T-helper 2 cell treated with Interferon-gamma antibody and Interleukin-4, amounts not matched to agents 5 μg/mL and 100 μg/mL, for 36 hours (primary cell): ENCODE results near the gene KRT86.
"Not testable (repeated sequence)": the region's sequence is repeated elsewhere in the genome, so short reads cannot be mapped to it uniquely, and the experiment has no call there.

Source experiments
- DNase-seq: peaks from one replicate; pipeline ENCODE4 v3.0.0; 2021; ENCODE audit warnings: low spot score
- H3K27ac Mint-ChIP-seq: one replicate; pipeline ENCODE4 v1.8.0; 2021; ENCODE audit warnings: mild to moderate bottlenecking, mixed read lengths
- H3K27me3 Mint-ChIP-seq: one replicate; pipeline ENCODE4 v1.8.0; 2021; ENCODE audit warnings: low read depth, mixed read lengths
- H3K36me3 Mint-ChIP-seq: one replicate; pipeline ENCODE4 v1.8.0; 2021; ENCODE audit warnings: low read depth, mixed read lengths
- H3K4me1 Mint-ChIP-seq: one replicate; pipeline ENCODE4 v1.8.0; 2021; ENCODE audit warnings: low read depth, mixed read lengths
- H3K4me3 Mint-ChIP-seq: one replicate; pipeline ENCODE4 v1.8.0; 2022; ENCODE audit warnings: mild to moderate bottlenecking, moderate library complexity, mixed read lengths
- H3K9me3 Mint-ChIP-seq: one replicate; pipeline ENCODE4 v1.8.0; 2021; ENCODE audit warnings: mixed read lengths

The KRT86 gene

DNA sequence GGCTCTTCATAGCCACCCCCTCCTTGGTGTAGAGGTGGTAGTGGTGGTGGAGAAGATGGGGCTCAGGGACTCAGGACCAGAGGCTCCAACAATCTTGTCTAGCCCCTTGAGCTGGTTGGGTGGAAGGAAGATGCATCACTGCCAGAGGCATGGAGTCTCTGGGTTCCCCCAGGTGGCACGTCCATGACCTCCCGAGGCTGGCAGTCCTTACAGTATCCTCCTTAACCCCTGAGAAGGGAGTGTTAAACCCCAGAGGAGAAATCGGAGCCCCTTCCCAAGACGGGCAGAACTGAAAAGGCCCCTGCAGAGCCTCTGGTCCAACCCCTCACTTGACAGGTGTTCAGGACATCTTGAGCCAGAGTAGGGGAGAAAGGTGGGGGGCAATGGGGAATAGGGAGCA, 37.6 kb downstream of the KRT86 start:
- no peak overlapping the region for H3K27ac Mint-ChIP-seq
- H3K4me1 Mint-ChIP-seq = peaks cover 4% of the 10 kb centered on the region
- H3K9me3 Mint-ChIP-seq = no peaks in the 10 kb centered on the region
- no peak overlapping the region for H3K4me3 Mint-ChIP-seq
- no peak for DNase-seq
- no peaks in the 10 kb centered on the region for H3K36me3 Mint-ChIP-seq
- H3K27me3 Mint-ChIP-seq = peaks cover 46% of the 10 kb centered on the region

DNA sequence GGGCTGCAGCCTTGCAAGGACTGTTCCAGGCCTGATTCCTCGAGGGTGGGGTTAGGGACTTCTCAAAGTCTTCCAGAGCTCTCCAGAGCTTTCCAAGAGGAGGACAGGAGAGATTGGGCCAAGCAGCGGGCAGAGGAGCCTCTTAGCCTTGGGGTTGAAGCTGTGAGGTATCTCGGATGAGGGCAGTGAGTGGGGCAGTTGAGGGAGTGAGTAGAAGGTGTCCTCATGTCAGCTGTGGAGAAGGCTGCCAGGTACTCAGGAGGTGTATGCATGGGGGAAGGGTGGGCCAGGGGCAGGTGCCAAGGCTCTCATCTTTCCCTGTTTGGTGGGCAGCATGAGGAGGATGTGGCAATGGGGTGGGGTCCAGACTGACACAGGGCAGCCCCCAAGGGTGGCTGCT, 39.0 kb downstream of the KRT86 start:
- DNase-seq = no peak
- H3K9me3 Mint-ChIP-seq = no peaks in the 10 kb centered on the region
- H3K27ac Mint-ChIP-seq = no peak overlapping the region
- H3K4me1 Mint-ChIP-seq = peaks cover 4% of the 10 kb centered on the region
- no peak overlapping the region for H3K4me3 Mint-ChIP-seq
- peaks cover 37% of the 10 kb centered on the region for H3K27me3 Mint-ChIP-seq
- no peaks in the 10 kb centered on the region for H3K36me3 Mint-ChIP-seq

GRCh38 chr12:52313926-52314325, 39.5 kb downstream of the KRT86 start:
- Mint-ChIP-seq H3K9me3 (no peaks in the 10 kb centered on the region), H3K27me3 (peaks cover 34% of the 10 kb centered on the region), H3K4me1 (peaks cover under 1% of the 10 kb centered on the region), H3K36me3 (no peaks in the 10 kb centered on the region), H3K4me3 (no peak overlapping the region), H3K27ac (no peak overlapping the region)
- DNase-seq = no peak

- no peak overlapping the region for H3K4me3 Mint-ChIP-seq
- DNase-seq = no peak
- peaks cover 29% of the 10 kb centered on the region for H3K27me3 Mint-ChIP-seq
- no peaks in the 10 kb centered on the region for H3K36me3 Mint-ChIP-seq
- H3K4me1 Mint-ChIP-seq = no peaks in the 10 kb centered on the region
- no peak overlapping the region for H3K27ac Mint-ChIP-seq
- H3K9me3 Mint-ChIP-seq = no peaks in the 10 kb centered on the region
Measured at GRCh38 chr12:52314511-52314910, 40.1 kb downstream of the KRT86 start.

DNA sequence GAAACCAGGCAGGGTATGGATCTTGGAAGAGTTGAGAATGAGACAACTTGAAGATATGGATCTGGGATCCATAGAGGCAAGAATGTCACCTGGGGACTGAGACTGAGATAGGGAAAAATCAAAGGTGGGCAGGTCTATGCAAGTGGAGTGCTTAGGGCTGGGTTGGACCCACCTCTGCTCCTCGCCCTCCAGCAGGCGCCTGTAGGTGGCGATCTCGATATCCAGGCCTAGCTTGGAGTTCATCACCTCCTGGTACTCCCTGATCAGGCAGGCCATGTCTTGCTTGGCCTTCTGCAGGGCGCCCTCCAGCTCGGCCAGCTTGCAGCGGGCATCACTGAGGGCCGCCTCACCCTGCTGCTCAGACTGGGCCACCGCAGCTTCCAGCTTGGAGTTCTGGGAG, 41.3 kb downstream of the KRT86 start:
- H3K27me3 Mint-ChIP-seq = peaks cover 26% of the 10 kb centered on the region
- H3K36me3 Mint-ChIP-seq, H3K27ac Mint-ChIP-seq, DNase-seq, H3K4me1 Mint-ChIP-seq, H3K9me3 Mint-ChIP-seq, H3K4me3 Mint-ChIP-seq: not testable (repeated sequence)

DNA sequence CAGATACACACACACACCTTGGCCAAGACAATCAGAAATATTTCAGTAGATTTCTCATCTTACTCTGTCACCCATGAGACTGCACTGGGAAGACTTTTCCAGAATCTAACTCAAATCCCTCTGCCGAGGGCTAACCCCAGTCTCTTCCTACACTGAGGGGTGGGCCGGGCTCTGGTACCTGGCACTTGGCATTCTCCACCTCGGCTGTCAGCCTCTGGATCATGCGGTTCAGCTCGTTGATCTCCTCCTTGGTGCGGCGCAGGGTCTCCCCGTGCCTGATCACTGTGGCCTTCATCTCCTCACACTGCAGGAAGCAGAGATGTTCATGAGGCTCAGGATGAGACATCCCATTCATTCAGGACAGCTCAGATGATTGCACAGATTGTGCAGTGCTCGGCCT, 41.8 kb downstream of the KRT86 start:
- Mint-ChIP-seq H3K36me3 (no peaks in the 10 kb centered on the region), H3K27ac (no peak overlapping the region), H3K4me1 (no peaks in the 10 kb centered on the region), H3K27me3 (peaks cover 25% of the 10 kb centered on the region), H3K9me3 (no peaks in the 10 kb centered on the region), H3K4me3 (no peak overlapping the region)
- no peak for DNase-seq

DNA sequence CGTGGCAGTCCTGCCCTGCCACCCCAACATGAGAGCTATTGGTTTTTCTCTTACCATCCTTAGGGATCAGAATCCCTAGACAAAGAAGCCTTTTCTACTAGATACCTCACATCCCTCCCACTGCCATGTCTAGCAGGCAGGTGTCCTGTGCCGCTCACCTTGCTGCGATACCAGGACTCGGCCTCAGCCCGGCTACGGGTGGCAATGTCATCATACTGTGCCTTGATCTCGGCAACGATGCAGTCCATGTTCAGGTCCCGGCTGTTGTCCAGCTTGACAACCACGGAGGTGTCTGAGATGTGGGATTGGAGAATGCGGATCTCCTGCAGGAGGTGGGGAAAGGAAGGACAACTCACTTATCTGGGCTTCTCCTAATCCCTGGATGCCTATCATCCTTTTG, 42.3 kb downstream of the KRT86 start:
- Mint-ChIP-seq H3K27me3 (peaks cover 26% of the 10 kb centered on the region), H3K9me3 (no peaks in the 10 kb centered on the region), H3K4me1 (no peaks in the 10 kb centered on the region), H3K36me3 (no peaks in the 10 kb centered on the region), H3K4me3 (no peak overlapping the region), H3K27ac (no peak overlapping the region)
- DNase-seq = no peak

GRCh38 chr12:52317468-52318052, 43.1 kb downstream of the KRT86 start:
- DNase-seq = no peak
- no peak overlapping the region for H3K4me3 Mint-ChIP-seq
- no peaks in the 10 kb centered on the region for H3K9me3 Mint-ChIP-seq
- H3K27me3 Mint-ChIP-seq = peaks cover 26% of the 10 kb centered on the region
- no peak overlapping the region for H3K27ac Mint-ChIP-seq
- no peaks in the 10 kb centered on the region for H3K36me3 Mint-ChIP-seq
- H3K4me1 Mint-ChIP-seq = no peaks in the 10 kb centered on the region

DNA sequence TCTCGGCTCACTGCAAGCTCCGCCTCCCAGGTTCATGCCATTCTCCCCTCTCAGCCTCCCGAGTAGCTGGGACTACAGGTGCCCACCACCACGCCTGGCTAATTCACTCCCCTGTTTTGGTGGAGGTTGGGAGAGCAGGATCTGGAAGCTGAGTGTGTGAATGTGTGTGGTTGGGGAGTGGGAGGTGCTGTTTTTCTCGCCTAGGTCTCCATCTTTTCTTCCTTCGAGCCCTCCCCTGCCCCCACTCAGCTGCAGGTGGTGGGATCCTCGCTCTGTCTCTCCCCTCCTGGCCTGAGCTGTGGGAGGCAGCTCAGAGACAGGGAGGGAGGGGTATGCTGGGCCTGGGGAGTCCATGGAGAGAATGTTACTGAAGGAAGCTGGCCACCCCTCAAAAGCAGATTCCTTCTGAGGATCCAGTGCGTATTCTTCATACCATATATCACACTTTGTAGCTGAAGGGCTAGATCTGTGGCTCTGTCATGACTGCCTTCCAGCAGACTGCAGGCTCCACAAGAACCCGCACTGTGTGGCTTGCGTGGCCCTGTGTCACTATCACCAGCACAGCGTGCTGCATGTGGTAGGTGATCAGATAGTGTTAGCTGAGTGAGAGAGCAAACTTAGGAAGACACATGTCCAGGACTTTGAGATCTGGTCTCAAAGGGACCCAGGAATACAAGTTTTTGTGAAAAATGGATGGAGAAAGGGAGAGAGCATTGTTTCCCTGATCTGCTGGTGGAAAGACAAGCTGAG, 44.0 kb downstream of the KRT86 start:
- DNase-seq = no peak
- Mint-ChIP-seq H3K36me3 (no peaks in the 10 kb centered on the region), H3K9me3 (no peaks in the 10 kb centered on the region), H3K4me1 (no peaks in the 10 kb centered on the region), H3K27me3 (peaks cover 26% of the 10 kb centered on the region), H3K4me3 (no peak overlapping the region), H3K27ac (no peak overlapping the region)

- H3K9me3 Mint-ChIP-seq = no peaks in the 10 kb centered on the region
- H3K36me3 Mint-ChIP-seq = no peaks in the 10 kb centered on the region
- no peak overlapping the region for H3K27ac Mint-ChIP-seq
- H3K4me1 Mint-ChIP-seq = no peaks in the 10 kb centered on the region
- H3K27me3 Mint-ChIP-seq = peaks cover 23% of the 10 kb centered on the region
- H3K4me3 Mint-ChIP-seq = no peak overlapping the region
- DNase-seq = no peak
Measured at GRCh38 chr12:52319097-52319496, 44.7 kb downstream of the KRT86 start.

DNA sequence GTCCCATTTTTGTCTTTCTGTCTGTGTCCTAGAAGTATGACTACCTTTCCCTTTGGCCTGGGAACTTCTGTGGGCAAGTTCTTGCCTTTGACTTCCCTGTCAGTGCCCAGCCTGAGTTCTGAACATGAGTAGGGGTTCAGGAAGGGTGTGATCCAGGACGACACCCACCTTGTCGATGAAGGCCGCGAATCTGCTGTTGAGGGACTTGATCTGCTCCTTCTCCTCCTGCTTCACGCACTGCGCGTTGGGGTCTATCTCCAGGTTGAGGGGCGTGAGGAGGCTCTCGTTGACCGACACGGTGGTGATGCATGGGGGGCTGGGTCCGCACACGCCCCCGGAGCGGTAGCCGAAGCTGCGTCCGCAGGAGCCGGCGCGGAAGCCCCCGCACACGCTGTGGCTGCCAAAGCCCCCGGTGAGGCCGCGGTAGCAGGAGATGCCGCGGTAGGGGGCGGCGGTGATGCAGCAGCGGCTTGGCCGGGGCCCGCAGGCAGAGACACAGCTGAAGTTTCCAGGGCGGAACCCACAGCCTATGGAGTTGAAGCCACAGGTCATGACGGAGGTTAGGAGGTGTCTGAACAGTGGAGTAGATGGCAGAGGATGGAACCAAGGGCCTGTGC, 46.4 kb downstream of the KRT86 start, which contains the start of gene KRT83:
KRT83 (minus strand) TSS at position 615 of the 617 bp plus-strand sequence; CDS start at position 552, 63 bp downstream.
- no peak within 1 kb of the TSS for H3K27ac Mint-ChIP-seq
- no peak within 1 kb of the TSS for H3K4me3 Mint-ChIP-seq
- no peaks in the 10 kb centered on the region for H3K36me3 Mint-ChIP-seq
- H3K4me1 Mint-ChIP-seq = no peaks in the 10 kb centered on the region
- no peaks in the 10 kb centered on the region for H3K9me3 Mint-ChIP-seq
- peaks cover 32% of the 10 kb centered on the region for H3K27me3 Mint-ChIP-seq
- no peak for DNase-seq

- Mint-ChIP-seq H3K27me3 (peaks cover 32% of the 10 kb centered on the region), H3K4me3 (no peak overlapping the region), H3K36me3 (no peaks in the 10 kb centered on the region), H3K4me1 (no peaks in the 10 kb centered on the region), H3K9me3 (no peaks in the 10 kb centered on the region), H3K27ac (no peak overlapping the region)
- DNase-seq = no peak
Measured at GRCh38 chr12:52321418-52321817, 47.0 kb downstream of the KRT86 start.

DNA sequence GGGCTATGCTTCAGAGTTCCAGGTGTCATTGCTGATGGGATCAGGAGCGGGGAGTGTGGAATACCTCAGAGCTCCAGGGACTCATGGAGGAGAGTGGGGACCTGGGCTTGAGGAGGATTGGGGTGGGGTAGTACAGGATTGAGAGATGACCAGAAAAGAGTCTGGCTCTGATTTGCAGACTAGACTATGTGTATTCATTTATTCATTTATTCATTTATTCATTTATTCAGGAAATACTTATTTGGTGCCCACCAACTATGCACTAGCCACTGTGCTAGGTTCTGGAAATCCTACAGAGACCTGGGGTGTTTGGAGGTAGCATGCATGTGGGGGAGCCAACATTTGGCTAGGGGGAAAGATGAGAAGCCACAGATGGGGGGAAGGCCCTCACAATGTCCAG, 47.6 kb downstream of the KRT86 start:
- H3K4me1 Mint-ChIP-seq = no peaks in the 10 kb centered on the region
- no peaks in the 10 kb centered on the region for H3K36me3 Mint-ChIP-seq
- H3K4me3 Mint-ChIP-seq = no peak overlapping the region
- H3K27me3 Mint-ChIP-seq = peaks cover 32% of the 10 kb centered on the region
- no peak overlapping the region for H3K27ac Mint-ChIP-seq
- no peak for DNase-seq
- H3K9me3 Mint-ChIP-seq = no peaks in the 10 kb centered on the region

DNA sequence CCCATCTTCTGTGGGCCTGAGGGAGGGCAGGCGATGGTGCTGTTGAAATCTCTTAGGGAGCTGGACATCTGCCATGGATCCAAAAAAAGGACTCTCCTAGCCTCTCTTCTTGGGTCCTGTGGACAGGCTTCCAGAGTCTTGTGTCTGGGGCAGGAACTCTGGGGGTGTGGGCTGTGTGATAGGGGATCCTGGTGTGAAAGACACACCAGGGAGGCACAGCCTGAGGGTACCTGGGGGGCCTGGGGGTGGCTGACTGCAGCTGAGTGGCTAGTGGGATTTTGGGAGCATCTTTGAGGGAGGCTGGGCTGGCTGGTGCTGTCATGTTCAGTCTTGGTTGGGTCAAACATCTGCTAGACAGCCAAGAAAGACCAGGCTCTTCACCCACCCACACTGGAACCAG, 48.6 kb downstream of the KRT86 start:
- H3K36me3 Mint-ChIP-seq = no peaks in the 10 kb centered on the region
- H3K27me3 Mint-ChIP-seq = peaks cover 32% of the 10 kb centered on the region
- H3K9me3 Mint-ChIP-seq = no peaks in the 10 kb centered on the region
- no peak overlapping the region for H3K4me3 Mint-ChIP-seq
- no peak overlapping the region for H3K27ac Mint-ChIP-seq
- peaks cover 2% of the 10 kb centered on the region for H3K4me1 Mint-ChIP-seq
- DNase-seq = no peak
